Measurements from ENCODE around the gene PIM1. TPM values are rescaled to one million over a fixed set of nuclear protein-coding genes. Genes with fewer than 3 reads are reported as not detected.

PIM1 gene
- polyA plus RNA-seq, 3 donors, result 22.2 to 24.0 (median 23.7) TPM

DNA sequence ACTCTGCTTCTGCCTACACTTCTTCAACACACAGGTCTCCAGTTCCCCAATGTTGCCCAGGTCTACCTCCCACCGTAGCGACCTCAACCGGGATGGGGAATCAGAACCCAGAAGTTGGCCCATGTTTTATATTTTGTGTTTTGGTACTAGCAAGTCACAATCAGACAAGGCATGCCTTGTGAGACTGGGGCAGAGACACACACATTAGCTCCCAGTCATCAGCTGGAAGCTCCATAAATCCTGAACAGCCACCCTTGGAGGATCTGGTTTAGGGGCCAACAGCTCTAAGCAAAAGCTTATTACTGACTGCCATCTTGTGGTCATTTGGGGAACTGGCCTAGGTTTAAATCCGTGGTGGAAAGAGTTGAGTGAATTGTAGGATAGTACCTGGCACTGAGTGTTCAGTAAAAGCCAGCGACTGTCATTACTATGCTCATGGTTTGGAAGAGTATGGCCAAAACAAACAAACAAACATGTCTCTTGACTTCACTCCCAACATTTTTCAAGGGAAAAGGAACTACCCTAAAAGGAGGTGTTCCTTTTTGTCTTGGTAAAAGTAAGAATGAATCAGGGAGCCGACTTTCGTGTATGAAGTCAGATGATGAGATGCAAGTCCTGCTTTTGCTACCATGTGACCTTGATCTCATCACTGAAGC lies 40.5 kb downstream of the PIM1 start:
- peak; percentile 85 for DNase-seq

- DNase-seq, result no peak
Observed at GRCh38 chr6:37212268-37212667, 42.3 kb downstream of the PIM1 start.

DNA sequence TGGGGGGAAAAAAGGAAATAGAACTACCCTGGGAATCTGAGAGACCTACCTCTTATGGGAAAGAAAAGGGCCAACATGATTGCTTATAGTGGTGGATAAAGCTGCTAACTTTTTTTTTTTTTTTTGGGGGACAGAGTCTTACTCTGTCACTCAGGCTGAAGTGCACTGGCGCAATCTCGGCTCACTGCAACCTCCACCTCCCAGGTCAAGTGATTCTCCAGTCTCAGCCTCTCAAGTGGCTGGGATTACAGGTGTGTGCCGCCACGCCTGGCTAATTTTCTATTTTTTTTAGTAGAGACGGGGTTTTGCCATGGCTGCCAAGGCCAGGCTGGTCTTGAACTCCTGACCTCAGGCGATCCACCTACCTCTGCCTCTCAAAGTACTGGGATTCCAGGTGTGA lies 48.1 kb downstream of the PIM1 start:
- no peak for DNase-seq

DNA sequence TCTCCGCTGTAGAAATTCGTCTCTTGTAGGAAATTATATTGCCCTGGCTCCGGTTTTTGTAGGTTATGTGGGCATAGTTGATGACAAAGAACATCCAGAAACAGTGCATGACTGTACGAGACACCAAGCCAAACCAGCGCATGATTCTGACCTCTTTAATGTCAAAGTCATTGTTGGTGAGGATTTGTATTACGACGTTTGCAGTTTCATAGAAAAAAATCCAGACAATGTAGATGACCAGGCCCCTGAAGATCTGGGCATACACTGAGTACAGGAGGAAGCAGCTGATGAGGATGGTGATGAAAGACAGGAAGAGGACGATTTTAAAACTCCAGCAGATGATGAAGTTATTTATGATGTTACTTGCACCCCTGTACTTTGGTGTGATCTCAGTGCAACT lies 48.6 kb downstream of the PIM1 start:
- no peak for DNase-seq

DNA sequence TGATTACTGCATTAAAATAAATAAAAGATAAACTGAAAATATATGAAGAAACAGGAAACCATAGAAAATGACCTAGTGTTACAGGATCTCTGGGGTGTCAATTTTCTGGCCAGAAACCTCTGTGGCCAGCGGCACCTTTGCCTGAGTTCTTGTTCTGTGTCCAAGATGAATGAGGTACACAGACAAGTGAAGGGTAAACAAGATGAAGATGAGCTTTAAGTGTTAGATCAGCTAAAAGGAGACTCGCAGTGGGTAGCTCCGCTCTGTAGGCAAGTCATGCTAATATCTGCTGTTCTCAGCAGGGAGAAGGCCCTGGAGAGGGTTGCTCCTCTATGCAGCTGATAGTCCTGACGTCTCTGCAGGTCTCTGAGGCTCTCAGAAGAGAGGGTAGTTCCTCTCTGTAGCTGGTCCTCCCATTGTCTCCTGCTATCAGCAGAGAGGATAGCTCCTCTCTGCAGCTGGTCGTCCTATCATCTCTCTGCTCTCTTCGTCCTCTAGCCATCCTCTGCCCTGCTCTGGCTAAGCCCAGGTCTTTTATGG lies 51.7 kb downstream of the PIM1 start:
- no peak for DNase-seq

- DNase-seq, result peak; percentile 91
Observed at GRCh38 chr6:37222125-37222967, 52.4 kb downstream of the PIM1 start.

DNA sequence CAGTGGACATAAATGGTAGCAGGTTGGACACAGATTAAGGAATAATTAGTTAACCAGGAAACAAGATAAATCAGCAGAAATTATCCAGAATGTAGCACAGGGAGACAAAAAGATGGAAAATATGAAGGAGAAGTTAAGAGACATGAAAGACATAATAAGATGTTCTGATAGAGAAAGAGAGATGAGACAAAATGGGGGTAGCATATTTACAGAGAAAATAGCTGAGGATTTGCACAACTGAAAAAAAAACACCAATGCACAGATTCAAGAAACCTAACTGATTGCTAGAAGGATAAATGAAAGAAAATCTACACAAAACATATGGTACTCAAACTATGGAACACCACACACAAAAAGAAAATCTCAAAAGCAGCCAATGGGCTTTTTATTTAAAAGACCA lies 53.0 kb downstream of the PIM1 start:
- DNase-seq, result no peak

Other genes starting within 250 kb of the PIM1 start
- gene PI16, start 215.4 kb upstream of the PIM1 start, polyA plus RNA-seq (ENCODE audit: insufficient read length in 3 of 3), result 1 to 10 TPM in 2 of 3 donors, under 1 TPM in 1; 0.45 to 2.5 (median 2.1) TPM
- 100 to 1,000 TPM; 156 to 182 (median 173) TPM for gene MTCH1, start 184.0 kb upstream of the PIM1 start, polyA plus RNA-seq (ENCODE audit: insufficient read length in 3 of 3)
- gene FGD2, start 164.5 kb upstream of the PIM1 start, polyA plus RNA-seq (ENCODE audit: insufficient read length in 3 of 3), result 1 to 10 TPM; 2.1 to 2.8 (median 2.6) TPM
- gene TBC1D22B, start 87.6 kb downstream of the PIM1 start, polyA plus RNA-seq (ENCODE audit: insufficient read length in 3 of 3), result 10 to 100 TPM; 14.4 to 15.6 (median 14.6) TPM
- 1 to 10 TPM; 1.4 to 1.6 (median 1.5) TPM for gene TMEM217, start 88.0 kb downstream of the PIM1 start, polyA plus RNA-seq (ENCODE audit: insufficient read length in 3 of 3)
- gene RNF8, start 183.8 kb downstream of the PIM1 start, polyA plus RNA-seq (ENCODE audit: insufficient read length in 3 of 3), result 10 to 100 TPM; 26.6 to 31.2 (median 27.7) TPM